GM23338 (cell line): ENCODE data around the gene DYSF. TPM values are rescaled to one million over a fixed set of nuclear protein-coding genes. Genes with fewer than 3 reads are reported as not detected.

Experiments
- ATAC-seq: fragments of 200-7000 bp; cut with Tn5 transposase; 3 replicates; pipeline ENCODE4 v1.9.1; 2020
- DNase-seq: peaks from one replicate; pipeline ENCODE4 v3.0.0-alpha.2; 2015; ENCODE audit warnings: low spot score
- H2AFZ ChIP-seq: fragments of 200-600 bp; sonication (generic); 2 replicates; pipeline ENCODE4 v1.8.0; 2016; ENCODE audit warnings: antibody characterized with exemption, mild to moderate bottlenecking, moderate library complexity
- H3F3A ChIP-seq: fragments of 200-600 bp; sonication (generic); replicated peaks from 2 replicates; pipeline ENCODE4 v1.8.0; 2017; ENCODE audit warnings: antibody characterized with exemption, mixed run types, low read depth
- H3K27ac ChIP-seq: fragments of 200-600 bp; sonication (generic); 2 replicates; pipeline ENCODE4 v1.6.1; 2016; ENCODE audit warnings: low read depth
- H3K27me3 ChIP-seq: fragments of 200-600 bp; sonication (generic); 2 replicates; pipeline ENCODE4 v1.8.0; 2016; ENCODE audit warnings: mild to moderate bottlenecking, mixed run types, moderate library complexity; ENCODE audit not compliant: insufficient read depth
- H3K36me3 ChIP-seq: fragments of 200-600 bp; sonication (generic); 2 replicates; pipeline ENCODE4 v1.8.0; 2016; ENCODE audit warnings: mild to moderate bottlenecking; ENCODE audit not compliant: insufficient read depth
- H3K4me1 ChIP-seq: fragments of 200-600 bp; sonication (generic); 2 replicates; pipeline ENCODE4 v1.8.0; 2016; ENCODE audit warnings: mild to moderate bottlenecking, moderate library complexity; ENCODE audit not compliant: insufficient read depth
- H3K4me2 ChIP-seq: fragments of 200-600 bp; sonication (generic); 2 replicates; pipeline ENCODE4 v1.7.1; 2017; ENCODE audit warnings: mixed run types
- H3K4me3 ChIP-seq: fragments of 200-600 bp; sonication (generic); 2 replicates; pipeline ENCODE4 v1.6.1; 2016; ENCODE audit warnings: mixed run types
- H3K79me2 ChIP-seq: fragments of 200-600 bp; sonication (generic); replicated peaks from 2 replicates; pipeline ENCODE4 v1.8.0; 2017; ENCODE audit warnings: mild to moderate bottlenecking; ENCODE audit not compliant: insufficient read depth
- H3K9me2 ChIP-seq: fragments of 200-600 bp; sonication (generic); 2 replicates; pipeline ENCODE4 v1.8.0; 2017; ENCODE audit not compliant: insufficient read depth
- H4K20me1 ChIP-seq: fragments of 200-600 bp; sonication (generic); replicated peaks from 2 replicates; pipeline ENCODE4 v1.8.0; 2017; ENCODE audit warnings: mild to moderate bottlenecking; ENCODE audit not compliant: insufficient read depth
- H3K27ac Mint-ChIP-seq: 2 replicates; pipeline ENCODE4 v1.8.0; 2020; ENCODE audit warnings: inconsistent platforms, mild to moderate bottlenecking, moderate library complexity, mixed read lengths
- H3K27me3 Mint-ChIP-seq: 3 replicates; pipeline ENCODE4 v1.8.0; 2022; ENCODE audit warnings: low read depth, mild to moderate bottlenecking, moderate library complexity, mixed read lengths, inconsistent platforms; ENCODE audit not compliant: insufficient read depth, poor library complexity
- H3K36me3 Mint-ChIP-seq: 3 replicates; pipeline ENCODE4 v1.8.0; 2021; ENCODE audit warnings: low read depth, mild to moderate bottlenecking, inconsistent platforms, moderate library complexity, mixed read lengths
- H3K4me1 Mint-ChIP-seq: 3 replicates; pipeline ENCODE4 v1.8.0; 2020; ENCODE audit warnings: mild to moderate bottlenecking, inconsistent platforms, mixed read lengths
- H3K4me3 Mint-ChIP-seq: 3 replicates; pipeline ENCODE4 v1.8.0; 2021; ENCODE audit warnings: moderate library complexity, mild to moderate bottlenecking, inconsistent platforms, mixed read lengths
- H3K9me3 Mint-ChIP-seq: 3 replicates; pipeline ENCODE4 v1.8.0; 2020; ENCODE audit warnings: moderate library complexity, mild to moderate bottlenecking, inconsistent platforms, mixed read lengths
- CREB1 ChIP-seq: fragments of 250-450 bp; sonication (Bioruptor Pico); IDR thresholded peaks from 2 replicates; pipeline ENCODE4 v1.5.0; 2020; ENCODE audit warnings: low read depth, mild to moderate bottlenecking, moderate library complexity
- EZH2phosphoT487 ChIP-seq: fragments of 200-600 bp; sonication (generic); IDR thresholded peaks from one replicate; pipeline ENCODE4 v1.8.1; 2018; ENCODE audit warnings: antibody characterized with exemption; ENCODE audit not compliant: unreplicated experiment
- JUNB ChIP-seq: IDR thresholded peaks from one replicate; pipeline ENCODE4 v1.6.1; 2016; ENCODE audit warnings: antibody characterized with exemption; ENCODE audit not compliant: unreplicated experiment
- POLR2AphosphoS5 ChIP-seq: IDR thresholded peaks from 2 replicates; pipeline ENCODE4 v1.6.1; 2016; ENCODE audit warnings: antibody characterized with exemption, low read depth
- STAT1 ChIP-seq: IDR thresholded peaks from one replicate; pipeline ENCODE4 v1.6.1; 2016; ENCODE audit warnings: antibody characterized with exemption; ENCODE audit not compliant: unreplicated experiment
- ZNF331 ChIP-seq: fragments of 250-450 bp; sonication (Bioruptor Pico); IDR thresholded peaks from 2 replicates; pipeline ENCODE4 v1.5.0; 2020; ENCODE audit warnings: low read depth, mild to moderate bottlenecking, moderate library complexity
- ZNF462 ChIP-seq: fragments of 250-450 bp; sonication (Bioruptor Pico); IDR thresholded peaks from 2 replicates; pipeline ENCODE4 v1.5.0; 2020; ENCODE audit warnings: mild to moderate bottlenecking, moderate library complexity
- polyA plus RNA-seq: library from polyadenylated mRNA; unstranded; fragments of >200 nt; fragmentation: Nextera tagmentation; extraction: Ambion mirVana; gene quantifications from 2 replicates; pipeline ENCODE4 v1.2.1, GENCODE V29; 2016
- total RNA-seq: library from RNA; depleted of rRNA; stranded (reverse); fragments of >200 nt; shearing (Covaris generic); gene quantifications from 2 replicates; pipeline ENCODE4 v1.2.3, GENCODE V29; 2014
- TF ChIP-seq, protein P1 (sequence below): IDR thresholded peaks from one replicate; pipeline ENCODE4 v1.6.1; 2018; ENCODE audit warnings: antibody characterized with exemption; ENCODE audit not compliant: unreplicated experiment
- TF ChIP-seq, protein P2 (sequence below), 2 experiments: fragments of 200-600 bp in 1 of 2; sonication (generic) in 1 of 2; conservative IDR thresholded peaks; 2 replicates each; pipeline versions ENCODE4 v1.5.1 to v1.6.1; 2016 to 2017; ENCODE audit warnings: antibody characterized with exemption in 2 of 2, low read depth in 2 of 2, mild to moderate bottlenecking in 2 of 2, moderate library complexity in 1 of 2

The DYSF gene
- total and polyA plus RNA-seq, 2 experiments from 2014 or later = 7.3 to 21.3 TPM

GRCh38 chr2:71675296-71675695 lies 221.9 kb downstream of the DYSF start (continued):
- TF ChIP-seq, protein P1, sequence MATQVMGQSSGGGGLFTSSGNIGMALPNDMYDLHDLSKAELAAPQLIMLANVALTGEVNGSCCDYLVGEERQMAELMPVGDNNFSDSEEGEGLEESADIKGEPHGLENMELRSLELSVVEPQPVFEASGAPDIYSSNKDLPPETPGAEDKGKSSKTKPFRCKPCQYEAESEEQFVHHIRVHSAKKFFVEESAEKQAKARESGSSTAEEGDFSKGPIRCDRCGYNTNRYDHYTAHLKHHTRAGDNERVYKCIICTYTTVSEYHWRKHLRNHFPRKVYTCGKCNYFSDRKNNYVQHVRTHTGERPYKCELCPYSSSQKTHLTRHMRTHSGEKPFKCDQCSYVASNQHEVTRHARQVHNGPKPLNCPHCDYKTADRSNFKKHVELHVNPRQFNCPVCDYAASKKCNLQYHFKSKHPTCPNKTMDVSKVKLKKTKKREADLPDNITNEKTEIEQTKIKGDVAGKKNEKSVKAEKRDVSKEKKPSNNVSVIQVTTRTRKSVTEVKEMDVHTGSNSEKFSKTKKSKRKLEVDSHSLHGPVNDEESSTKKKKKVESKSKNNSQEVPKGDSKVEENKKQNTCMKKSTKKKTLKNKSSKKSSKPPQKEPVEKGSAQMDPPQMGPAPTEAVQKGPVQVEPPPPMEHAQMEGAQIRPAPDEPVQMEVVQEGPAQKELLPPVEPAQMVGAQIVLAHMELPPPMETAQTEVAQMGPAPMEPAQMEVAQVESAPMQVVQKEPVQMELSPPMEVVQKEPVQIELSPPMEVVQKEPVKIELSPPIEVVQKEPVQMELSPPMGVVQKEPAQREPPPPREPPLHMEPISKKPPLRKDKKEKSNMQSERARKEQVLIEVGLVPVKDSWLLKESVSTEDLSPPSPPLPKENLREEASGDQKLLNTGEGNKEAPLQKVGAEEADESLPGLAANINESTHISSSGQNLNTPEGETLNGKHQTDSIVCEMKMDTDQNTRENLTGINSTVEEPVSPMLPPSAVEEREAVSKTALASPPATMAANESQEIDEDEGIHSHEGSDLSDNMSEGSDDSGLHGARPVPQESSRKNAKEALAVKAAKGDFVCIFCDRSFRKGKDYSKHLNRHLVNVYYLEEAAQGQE = no peak

DNA sequence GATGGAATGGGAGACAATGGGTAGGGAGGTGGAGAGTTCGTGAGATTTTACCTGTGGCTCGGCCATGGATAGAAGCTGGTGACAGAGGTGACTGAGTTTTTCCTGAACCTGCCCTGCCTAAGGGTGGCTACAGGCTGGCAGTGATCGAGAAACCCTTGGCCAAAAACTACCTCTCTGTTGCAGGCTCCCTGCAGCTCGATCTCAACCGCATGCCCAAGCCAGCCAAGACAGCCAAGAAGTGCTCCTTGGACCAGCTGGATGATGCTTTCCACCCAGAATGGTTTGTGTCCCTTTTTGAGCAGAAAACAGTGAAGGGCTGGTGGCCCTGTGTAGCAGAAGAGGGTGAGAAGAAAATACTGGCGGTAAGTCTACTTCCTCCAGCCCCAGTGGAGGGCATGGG lies 225.5 kb downstream of the DYSF start:
- H3K4me2 ChIP-seq = no peak overlapping the region
- TF ChIP-seq EZH2phosphoT487 = no peak
- TF ChIP-seq CREB1 (CRISPR knock-in tag) = no peak
- TF ChIP-seq STAT1 = no peak
- H3K79me2 ChIP-seq = no peaks in the 10 kb centered on the region
- H3K9me2 ChIP-seq = no peaks in the 10 kb centered on the region
- H3K9me3 Mint-ChIP-seq = no peaks in the 10 kb centered on the region; the same call in 2 of the 3 replicates
- H4K20me1 ChIP-seq = no peaks in the 10 kb centered on the region
- H3K27me3 ChIP-seq = no peaks in the 10 kb centered on the region
- H3F3A ChIP-seq = no peaks in the 10 kb centered on the region
- H2AFZ ChIP-seq = no peak overlapping the region
- no peak overlapping the region for H3K27ac Mint-ChIP-seq
- DNase-seq = no peak
- H3K4me1 Mint-ChIP-seq = peaks cover 4% of the 10 kb centered on the region; the same call in 1 of the 3 replicates
- no peak overlapping the region for H3K4me3 ChIP-seq
- no peaks in the 10 kb centered on the region for H3K36me3 ChIP-seq
- H3K27ac ChIP-seq = no peak overlapping the region
- peaks cover 8% of the 10 kb centered on the region for H3K27me3 Mint-ChIP-seq
- H3K4me3 Mint-ChIP-seq = no peak overlapping the region
- peaks cover 10% of the 10 kb centered on the region; the same call in 2 of the 3 replicates for H3K36me3 Mint-ChIP-seq
- no peak for ATAC-seq
- no peaks in the 10 kb centered on the region for H3K4me1 ChIP-seq

DNA sequence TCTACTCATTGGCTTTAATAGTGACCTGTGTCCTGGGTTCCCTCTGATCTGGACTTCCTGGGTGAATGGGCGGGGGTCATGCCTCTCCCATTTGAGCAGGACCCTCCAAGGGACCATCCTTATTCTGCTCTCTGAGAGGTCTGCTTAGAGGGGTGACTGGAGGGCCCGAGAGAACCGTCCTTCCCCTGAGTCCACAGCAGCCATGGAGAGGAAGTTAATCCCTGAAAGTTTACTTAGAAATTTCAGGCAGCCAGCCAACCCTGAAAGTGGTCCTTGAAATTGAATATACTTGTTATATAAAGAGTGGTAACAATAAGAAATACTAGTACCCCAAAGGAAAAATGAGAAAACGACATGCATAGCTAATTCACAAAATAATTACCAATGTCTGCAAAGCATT lies 226.1 kb downstream of the DYSF start:
- ATAC-seq (no peak), DNase-seq (no peak)
- Histone ChIP-seq H3K36me3 (no peaks in the 10 kb centered on the region), H3K9me2 (no peaks in the 10 kb centered on the region), H2AFZ (no peak overlapping the region), H3K4me2 (no peak overlapping the region), H3K4me3 (no peak overlapping the region), H3K79me2 (no peaks in the 10 kb centered on the region), H3K27ac (no peak overlapping the region), H3K27me3 (no peaks in the 10 kb centered on the region), H3K4me1 (no peaks in the 10 kb centered on the region), H4K20me1 (no peaks in the 10 kb centered on the region), H3F3A (no peaks in the 10 kb centered on the region)
- Mint-ChIP-seq H3K4me3 (no peak overlapping the region), H3K4me1 (peaks cover 4% of the 10 kb centered on the region; the same call in 1 of the 3 replicates), H3K27ac (no peak overlapping the region), H3K27me3 (peaks cover 11% of the 10 kb centered on the region), H3K36me3 (peaks cover 10% of the 10 kb centered on the region; the same call in 2 of the 3 replicates), H3K9me3 (no peaks in the 10 kb centered on the region; the same call in 2 of the 3 replicates)
- TF ChIP-seq ZNF462 (CRISPR knock-in tag) = no peak
- no peak for TF ChIP-seq POLR2AphosphoS5
- TF ChIP-seq JUNB = no peak
- TF ChIP-seq EZH2phosphoT487 = no peak
- TF ChIP-seq, protein P2, sequence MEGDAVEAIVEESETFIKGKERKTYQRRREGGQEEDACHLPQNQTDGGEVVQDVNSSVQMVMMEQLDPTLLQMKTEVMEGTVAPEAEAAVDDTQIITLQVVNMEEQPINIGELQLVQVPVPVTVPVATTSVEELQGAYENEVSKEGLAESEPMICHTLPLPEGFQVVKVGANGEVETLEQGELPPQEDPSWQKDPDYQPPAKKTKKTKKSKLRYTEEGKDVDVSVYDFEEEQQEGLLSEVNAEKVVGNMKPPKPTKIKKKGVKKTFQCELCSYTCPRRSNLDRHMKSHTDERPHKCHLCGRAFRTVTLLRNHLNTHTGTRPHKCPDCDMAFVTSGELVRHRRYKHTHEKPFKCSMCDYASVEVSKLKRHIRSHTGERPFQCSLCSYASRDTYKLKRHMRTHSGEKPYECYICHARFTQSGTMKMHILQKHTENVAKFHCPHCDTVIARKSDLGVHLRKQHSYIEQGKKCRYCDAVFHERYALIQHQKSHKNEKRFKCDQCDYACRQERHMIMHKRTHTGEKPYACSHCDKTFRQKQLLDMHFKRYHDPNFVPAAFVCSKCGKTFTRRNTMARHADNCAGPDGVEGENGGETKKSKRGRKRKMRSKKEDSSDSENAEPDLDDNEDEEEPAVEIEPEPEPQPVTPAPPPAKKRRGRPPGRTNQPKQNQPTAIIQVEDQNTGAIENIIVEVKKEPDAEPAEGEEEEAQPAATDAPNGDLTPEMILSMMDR (conservative IDR thresholded peaks at IDR 0.05; ENCODE audit: low read depth in 2 of 2) = no peak
- TF ChIP-seq ZNF331 = no peak
